Fibroblast of skin of back (primary cell): ENCODE data around the gene TLN1.

Experiments
- DNase-seq: peaks from one replicate; pipeline ENCODE4 v3.0.0-alpha.2; 2013

Gene TLN1

GRCh38 chr9:35664531-35665470, 67.2 kb downstream of the TLN1 start, which contains the start of gene ARHGEF39:
TSS of gene ARHGEF39 (minus strand) at chr9:35665195. CDS start at chr9:35665169, 26 bp downstream.
- peak; percentile 84 for DNase-seq

DNA sequence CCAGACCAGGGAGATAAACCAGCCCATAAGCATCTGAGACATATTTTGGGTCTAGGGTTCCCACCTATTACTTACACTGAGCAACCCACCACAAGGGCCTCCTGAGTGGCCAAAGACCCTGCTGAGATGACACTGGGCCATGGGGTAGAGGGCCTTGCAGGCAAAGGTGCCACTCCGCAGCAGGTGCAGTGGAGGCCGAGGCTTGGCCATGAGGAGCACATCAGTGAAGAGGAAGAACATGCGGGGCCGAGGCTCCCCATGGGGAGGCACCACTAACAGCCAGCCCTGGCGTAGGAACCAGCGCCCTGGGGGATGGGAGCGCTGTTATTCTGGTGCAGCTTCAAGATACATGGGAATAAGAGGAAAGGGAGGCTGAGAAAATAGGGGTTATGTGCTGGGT, 69.6 kb downstream of the TLN1 start:
- DNase-seq: no peak

GRCh38 chr9:35661756-35662350, 70.1 kb downstream of the TLN1 start:
- no peak for DNase-seq

- DNase-seq: peak; percentile 73
These were observed 71.0 kb downstream of the TLN1 start for GRCh38 chr9:35660966-35661415.

- peak; percentile 90 for DNase-seq
These were observed 72.7 kb downstream of the TLN1 start for GRCh38 chr9:35659340-35659739.

DNA sequence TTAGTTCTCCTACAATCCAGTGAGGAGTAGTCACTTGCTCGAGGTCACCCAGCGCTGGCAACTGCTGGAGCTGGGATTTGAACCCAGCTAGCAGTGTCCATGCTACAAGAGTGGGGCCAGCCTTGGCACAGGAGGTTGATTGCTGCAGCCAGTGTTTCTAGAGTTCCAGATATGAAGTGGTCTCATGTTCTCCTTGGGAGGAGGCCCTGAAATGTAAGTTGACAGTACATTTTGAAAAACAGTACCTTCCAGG, 73.1 kb downstream of the TLN1 start:
- DNase-seq: peak; percentile 67

DNA sequence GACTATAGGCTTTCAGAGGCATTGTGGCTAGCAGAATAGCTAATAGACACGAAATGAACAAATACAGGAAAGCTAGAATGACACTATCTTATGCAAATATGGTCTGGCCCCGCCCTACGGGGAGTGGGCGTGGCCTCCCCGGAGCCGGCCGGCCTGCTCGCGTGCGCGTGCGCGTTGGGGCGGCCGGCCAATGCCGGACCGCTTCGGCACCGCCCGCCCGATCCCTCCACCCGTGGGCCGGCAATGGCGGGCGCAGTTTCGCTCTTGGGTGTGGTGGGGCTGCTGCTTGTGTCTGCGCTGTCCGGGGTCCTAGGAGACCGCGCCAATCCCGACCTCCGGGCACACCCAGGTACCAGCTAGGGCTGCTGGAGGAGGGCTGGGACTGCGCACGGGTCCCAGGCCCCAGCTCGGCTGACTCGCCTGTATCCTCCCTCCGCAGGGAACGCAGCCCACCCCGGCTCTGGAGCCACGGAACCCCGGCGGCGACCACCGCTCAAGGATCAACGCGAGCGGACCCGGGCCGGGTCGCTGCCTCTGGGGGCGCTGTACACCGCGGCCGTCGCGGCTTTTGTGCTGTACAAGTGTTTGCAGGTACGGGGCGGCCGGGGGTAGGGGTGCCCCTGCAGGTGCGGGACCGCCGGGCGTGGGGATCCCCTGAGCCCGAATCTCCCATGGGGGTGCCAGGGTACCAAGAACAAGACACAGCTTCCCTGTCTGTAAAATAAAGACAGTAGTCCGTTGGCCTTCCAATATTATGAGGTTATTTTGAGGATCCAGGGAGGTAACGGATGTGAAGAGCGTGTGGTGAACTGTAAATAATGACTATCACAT, 73.6 kb downstream of the TLN1 start, which contains the start of gene CCDC107:
TSS of gene CCDC107 (plus strand) at position 156 of the 831 bp plus-strand sequence. CDS start at position 244, 88 bp downstream.
- peak; percentile 79 for DNase-seq

GRCh38 chr9:35657546-35658136, 74.4 kb downstream of the TLN1 start, which contains the start of gene RMRP:
TSS of gene RMRP (minus strand) at chr9:35658019.
- peak; percentile 100 for DNase-seq

DNA sequence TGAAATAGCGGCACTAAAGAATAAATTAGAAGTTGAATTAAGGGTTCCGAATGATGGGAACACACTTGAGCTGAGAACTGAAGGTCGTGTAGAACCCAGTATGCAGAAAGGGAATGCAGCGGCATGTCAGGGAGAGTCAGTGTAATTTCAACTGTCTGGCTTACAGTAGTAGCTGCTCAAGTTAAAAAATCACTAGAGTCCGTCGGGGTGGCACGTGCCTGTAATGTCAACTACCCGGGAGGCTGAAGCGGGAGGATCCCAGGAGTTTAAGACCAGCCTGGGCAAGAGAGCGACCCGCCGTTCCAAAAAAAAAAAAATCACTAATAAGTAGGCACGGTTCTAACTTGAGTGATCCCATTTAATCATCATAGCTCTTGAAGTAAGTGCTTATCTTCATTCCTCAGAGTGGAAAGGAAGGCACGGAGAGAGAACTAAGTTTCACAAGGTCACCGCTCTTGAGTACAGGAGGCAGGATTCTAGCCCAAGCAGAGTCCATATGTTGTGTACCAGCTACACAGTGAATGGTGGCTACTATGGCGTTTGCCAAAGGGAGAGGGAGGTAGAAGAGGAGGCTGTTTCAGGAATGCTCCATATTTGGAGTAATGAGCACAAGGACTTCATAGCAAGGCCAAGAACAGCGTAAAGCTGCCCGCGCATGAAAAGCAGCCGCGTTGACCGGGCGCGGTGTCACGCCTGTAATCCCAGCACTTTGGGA, 75.0 kb downstream of the TLN1 start:
- peak; percentile 54 for DNase-seq

DNA sequence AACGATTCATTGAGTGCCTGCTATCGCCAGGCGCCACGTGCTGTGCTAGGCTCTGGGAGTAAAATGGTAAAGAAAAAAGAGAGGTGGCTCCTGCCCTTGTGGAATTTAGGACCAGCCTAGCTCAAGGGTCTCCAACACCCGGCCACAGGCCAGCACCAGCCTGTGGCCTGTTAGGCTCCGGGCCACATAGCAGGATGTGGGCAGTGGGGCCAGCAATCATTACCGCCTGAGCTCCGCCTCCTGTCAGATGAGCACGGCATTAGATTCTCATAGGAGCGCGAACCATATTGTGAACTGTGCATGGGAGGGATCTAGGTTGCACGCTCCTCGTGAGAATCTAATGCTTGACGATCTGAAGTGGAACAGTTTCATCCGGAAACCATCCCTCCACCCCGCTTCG, 75.6 kb downstream of the TLN1 start:
- no peak for DNase-seq

DNA sequence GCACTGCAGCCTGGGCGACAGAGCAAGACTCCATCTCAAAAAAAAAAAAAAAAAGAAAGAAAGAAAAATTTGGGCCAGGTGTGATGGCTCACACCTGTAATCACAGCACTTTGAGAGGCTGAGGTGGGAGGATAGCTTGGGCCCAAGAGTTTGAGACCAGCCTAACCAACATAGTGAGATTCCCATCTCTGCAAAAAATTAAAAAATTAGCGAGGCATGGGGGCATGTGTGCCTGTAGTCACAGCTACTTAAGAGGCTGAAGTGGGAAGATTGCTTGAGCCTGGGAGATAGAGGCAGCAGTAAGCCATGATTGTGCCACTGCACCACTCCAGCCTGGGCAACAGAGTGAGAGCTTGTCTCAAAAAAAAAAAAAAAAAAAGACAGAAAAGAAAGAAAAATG, 78.4 kb downstream of the TLN1 start:
- DNase-seq: no peak

DNA sequence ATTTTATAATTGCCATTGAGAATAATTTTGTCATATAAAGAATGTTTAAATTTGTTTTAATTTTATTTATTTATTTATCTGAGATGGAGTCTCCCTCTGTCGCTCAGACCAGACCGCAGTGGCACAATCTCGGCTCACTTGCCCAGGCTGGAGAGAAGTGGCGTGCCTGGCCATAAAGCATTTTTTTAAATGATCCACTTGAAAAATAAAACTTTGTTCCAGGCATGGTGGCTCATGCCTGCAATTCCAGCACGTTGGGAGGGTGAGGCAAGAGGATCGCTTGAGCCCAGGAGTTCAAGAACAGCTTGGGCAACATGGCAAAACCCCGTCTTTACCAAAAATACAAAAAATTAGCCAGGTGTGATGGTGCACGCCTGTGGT, 79.2 kb downstream of the TLN1 start:
- DNase-seq: no peak

GRCh38 chr9:35651956-35652828, 79.8 kb downstream of the TLN1 start:
- DNase-seq: peak; percentile 50

DNA sequence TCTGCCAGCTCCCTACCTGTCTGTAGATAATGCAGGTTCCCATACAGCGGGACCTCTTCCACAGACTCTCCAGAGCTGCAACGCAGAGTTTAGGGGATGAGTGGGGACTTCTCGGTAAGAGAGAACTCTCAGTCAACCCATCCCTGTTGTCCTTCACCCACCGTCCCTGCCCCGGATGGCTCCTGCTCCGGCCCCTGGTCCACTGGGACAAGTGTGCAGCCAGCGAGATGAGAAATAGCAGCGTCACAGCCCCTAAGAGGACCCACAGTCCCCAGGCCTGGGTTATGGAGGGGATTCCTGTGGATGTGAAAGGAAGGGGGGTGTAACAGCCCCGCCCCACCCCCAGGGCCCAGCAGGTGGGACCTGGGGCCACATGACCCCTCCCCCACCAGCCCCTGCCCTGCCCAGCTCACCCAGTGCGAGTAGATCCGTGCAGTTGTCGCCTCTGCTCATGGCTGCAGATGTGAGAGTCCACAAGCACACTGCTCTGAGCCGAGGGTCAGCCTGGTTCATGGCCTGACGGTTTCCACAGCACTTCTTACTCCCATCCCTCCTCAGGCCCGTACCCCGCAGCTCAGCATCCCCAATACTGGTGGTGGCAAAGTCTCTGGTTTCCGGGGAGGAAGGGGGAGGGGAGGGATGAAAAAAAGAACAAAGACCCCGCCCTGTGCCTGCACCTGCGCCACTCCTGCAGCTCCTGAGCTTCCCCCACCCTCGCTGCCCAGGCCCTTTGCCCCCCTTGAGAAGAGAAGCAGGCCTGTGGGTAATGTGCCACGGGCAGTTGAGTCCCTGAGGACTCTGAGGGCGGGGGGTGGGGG, 81.4 kb downstream of the TLN1 start, which contains the start of gene SIT1:
TSS of gene SIT1 (minus strand) at position 591 of the 818 bp plus-strand sequence. CDS start at position 513, 78 bp downstream.
- no peak for DNase-seq

DNA sequence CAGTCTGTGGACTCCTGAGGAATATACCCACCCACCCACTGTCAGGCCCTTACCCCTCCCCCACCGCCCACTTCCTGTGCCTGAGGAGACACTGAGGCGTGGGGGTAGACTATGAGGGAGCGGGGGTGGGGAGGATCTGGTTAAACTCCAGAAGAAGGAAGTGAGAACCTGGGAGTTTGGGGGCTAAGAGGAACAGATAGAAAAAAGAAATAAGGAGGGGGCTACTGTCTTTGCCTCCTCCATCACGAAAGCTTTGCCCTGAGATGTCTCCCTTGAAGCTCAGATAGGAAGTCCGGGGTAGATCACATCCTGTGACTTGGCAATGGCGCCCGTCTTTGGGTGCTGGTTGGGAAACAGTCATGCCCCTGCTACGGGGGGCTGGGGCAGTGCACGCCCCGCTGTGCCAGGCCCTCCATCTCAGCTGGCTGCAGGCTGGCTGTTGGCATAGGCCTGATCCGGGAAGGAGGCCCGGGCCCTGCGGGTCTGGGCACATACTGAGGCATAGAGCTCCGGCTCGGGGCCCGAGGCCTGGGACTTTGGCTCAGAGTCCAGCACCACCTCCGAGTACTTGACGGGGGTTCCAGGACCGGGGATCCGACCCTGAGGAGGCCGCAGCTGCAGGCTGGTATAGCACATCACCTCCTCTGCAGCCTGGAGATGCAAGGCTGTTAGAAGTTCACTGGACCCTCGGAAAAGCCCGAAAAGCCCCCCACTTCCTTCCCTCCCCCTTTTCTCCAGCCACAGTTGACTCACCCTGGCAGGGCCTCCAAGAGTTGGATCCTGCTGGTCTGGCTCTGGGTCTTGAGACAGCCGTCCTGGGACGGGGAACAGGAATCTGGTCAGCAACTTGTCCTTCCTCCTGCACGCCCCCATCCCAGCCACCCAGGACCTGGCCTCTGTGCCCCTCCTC, 82.3 kb downstream of the TLN1 start:
- no peak for DNase-seq
